22Rv1 (cell line): ENCODE measurements around the gene CSMD2.

Experiments
- H3K27ac ChIP-seq: fragments of 450-650 bp; 2 replicates; pipeline ENCODE4 v1.5.1; 2017
- CTCF ChIP-seq: fragments of 450-650 bp; IDR thresholded peaks from 2 replicates; pipeline ENCODE4 v1.5.1; 2017; ENCODE audit warnings: mild to moderate bottlenecking
- ZFX ChIP-seq: fragments of 450-650 bp; IDR thresholded peaks from 2 replicates; pipeline ENCODE4 v1.6.1; 2017; ENCODE audit warnings: antibody characterized with exemption, borderline replicate concordance

The CSMD2 gene

GRCh38 chr1:33740040-33740744 is 424.8 kb downstream of the CSMD2 start:
- TF ChIP-seq CTCF (no peak), ZFX (no peak)
- no peak overlapping the region for H3K27ac ChIP-seq

- H3K27ac ChIP-seq = no peak overlapping the region
- no peak for TF ChIP-seq ZFX
Observed at GRCh38 chr1:33738976-33739375, 426.1 kb downstream of the CSMD2 start.

- TF ChIP-seq CTCF (no peak), ZFX (no peak)
- H3K27ac ChIP-seq = no peak overlapping the region
Observed at GRCh38 chr1:33738536-33738935, 426.5 kb downstream of the CSMD2 start.

GRCh38 chr1:33736496-33736895 is 428.5 kb downstream of the CSMD2 start:
- TF ChIP-seq CTCF = no peak
- TF ChIP-seq ZFX = no peak
- H3K27ac ChIP-seq = no peak overlapping the region

- TF ChIP-seq CTCF = no peak
- no peak for TF ChIP-seq ZFX
- no peak overlapping the region for H3K27ac ChIP-seq
Observed at GRCh38 chr1:33735624-33736023, 429.4 kb downstream of the CSMD2 start.

GRCh38 chr1:33727310-33727709 is 437.7 kb downstream of the CSMD2 start:
- TF ChIP-seq ZFX (no peak), CTCF (no peak)
- no peak overlapping the region for H3K27ac ChIP-seq

- TF ChIP-seq CTCF (no peak), ZFX (no peak)
- no peak overlapping the region for H3K27ac ChIP-seq
Observed at GRCh38 chr1:33726274-33726804, 438.7 kb downstream of the CSMD2 start.

- TF ChIP-seq ZFX (no peak), CTCF (no peak)
- no peak overlapping the region for H3K27ac ChIP-seq
Observed at GRCh38 chr1:33725556-33726160, 439.4 kb downstream of the CSMD2 start.
